RKO (cell line): ENCODE measurements around the gene MAP3K2.
"Not testable (repeated sequence)": the region's sequence is repeated elsewhere in the genome, so short reads cannot be mapped to it uniquely, and the experiment has no call there.

Experiments
- DNase-seq: peaks from one replicate; pipeline ENCODE4 v3.0.0-alpha.2; 2016; ENCODE audit warnings: low spot score

MAP3K2 gene

GRCh38 chr2:127420039-127420864 is 32.5 kb upstream of the MAP3K2 start:
- no peak for DNase-seq

GRCh38 chr2:127419448-127420038 is 31.8 kb upstream of the MAP3K2 start:
- DNase-seq, result no peak

- no peak for DNase-seq
Measured at GRCh38 chr2:127419112-127419430, 31.3 kb upstream of the MAP3K2 start.

- no peak for DNase-seq
Measured at GRCh38 chr2:127418300-127419111, 30.7 kb upstream of the MAP3K2 start, which contains the start of gene PROC. Gene PROC (plus strand): TSS chr2:127418427. CDS start chr2:127419943, 1,516 bp downstream.

GRCh38 chr2:127417406-127417805 is 29.6 kb upstream of the MAP3K2 start:
- DNase-seq, result no peak

- no peak for DNase-seq
Measured at GRCh38 chr2:127416506-127417001, 28.8 kb upstream of the MAP3K2 start.

DNA sequence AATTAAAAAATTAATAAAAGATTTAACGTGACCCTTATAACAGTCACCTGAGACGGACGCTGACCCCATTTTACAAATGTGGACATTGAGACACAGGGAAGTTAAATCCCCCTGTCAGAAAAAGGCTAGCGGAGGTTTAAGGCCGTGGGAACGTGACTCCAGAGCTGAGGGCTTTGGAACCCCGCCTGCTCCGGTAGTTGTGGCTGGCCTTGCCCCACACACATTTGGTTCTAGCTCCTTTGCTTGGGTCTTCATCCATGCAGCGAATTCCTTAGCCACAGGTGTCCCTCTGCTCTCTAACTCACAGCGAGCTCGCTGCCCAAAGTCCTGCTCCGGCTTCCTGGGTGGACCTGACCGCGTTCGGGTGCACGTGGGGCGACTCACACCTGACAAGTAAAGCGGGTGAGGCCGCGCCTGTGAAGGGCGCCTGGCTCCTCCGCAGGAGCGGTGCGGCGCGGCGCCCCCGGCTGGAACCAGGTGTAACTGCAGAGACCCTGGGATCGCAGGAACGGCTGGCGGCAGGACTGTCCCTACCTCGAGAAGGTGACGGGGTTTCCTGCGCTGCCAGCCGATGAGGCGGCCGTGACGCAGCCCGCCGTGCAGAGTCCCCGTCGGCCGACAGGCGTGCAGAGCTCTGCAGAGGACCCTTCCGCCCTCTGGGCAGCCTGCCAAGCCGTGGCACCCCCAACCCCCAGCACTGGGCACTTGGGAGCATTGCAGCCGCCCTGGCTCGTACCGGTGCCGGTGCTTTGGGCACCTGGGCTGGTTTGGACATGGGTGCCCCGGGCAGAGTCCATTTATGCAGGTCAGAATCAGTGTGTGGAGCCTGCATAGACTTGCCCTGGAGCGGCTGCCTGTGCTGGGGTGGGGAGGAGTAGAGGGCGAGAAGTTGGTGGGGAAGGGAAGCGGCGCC is 28.1 kb upstream of the MAP3K2 start:
- DNase-seq, result no peak

DNA sequence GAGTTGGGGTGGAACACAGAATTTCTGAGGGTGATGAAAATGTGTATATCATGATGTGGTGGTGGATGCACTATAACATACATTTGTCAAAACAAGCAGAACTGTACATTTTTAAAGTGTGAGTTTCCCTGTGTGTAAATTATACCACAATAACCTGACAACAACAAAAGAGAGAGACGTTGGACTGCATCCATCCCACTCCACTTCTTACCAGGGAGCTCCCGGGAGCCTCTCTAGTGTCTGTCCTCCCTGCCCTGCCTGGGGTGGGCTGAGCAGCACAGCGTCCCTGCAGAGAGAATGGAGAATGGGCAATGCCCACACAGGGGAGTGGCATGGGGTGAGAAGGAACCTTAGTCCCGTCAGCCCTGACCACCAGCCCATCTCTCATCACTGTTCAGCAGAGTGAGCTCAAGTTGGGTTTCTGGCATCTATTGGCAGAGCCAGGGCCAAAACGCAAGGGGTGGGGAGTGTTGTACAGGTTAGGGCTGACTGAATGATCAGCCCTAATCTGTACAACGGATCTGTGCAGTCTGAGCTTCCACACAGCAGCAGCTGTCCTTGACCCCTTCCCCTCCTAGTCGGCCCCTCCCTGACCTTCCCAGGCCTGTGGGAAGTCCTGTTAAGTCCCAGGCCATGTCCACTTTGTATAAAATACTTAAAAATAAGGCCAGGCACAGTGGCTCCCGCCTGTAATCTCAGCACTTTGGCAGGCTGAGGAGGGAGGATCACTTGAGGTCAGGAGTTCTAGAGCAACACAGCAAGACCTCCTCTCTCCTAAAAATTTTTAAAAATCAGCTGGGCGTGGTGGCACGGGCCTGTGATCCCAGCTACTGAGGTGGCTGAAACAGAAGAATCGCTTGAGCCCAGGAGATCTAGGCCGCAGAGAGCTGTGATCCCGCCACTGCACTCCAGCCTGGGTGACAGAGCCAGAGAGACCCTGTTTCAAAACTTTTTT is 27.1 kb upstream of the MAP3K2 start:
- DNase-seq, result no peak

DNA sequence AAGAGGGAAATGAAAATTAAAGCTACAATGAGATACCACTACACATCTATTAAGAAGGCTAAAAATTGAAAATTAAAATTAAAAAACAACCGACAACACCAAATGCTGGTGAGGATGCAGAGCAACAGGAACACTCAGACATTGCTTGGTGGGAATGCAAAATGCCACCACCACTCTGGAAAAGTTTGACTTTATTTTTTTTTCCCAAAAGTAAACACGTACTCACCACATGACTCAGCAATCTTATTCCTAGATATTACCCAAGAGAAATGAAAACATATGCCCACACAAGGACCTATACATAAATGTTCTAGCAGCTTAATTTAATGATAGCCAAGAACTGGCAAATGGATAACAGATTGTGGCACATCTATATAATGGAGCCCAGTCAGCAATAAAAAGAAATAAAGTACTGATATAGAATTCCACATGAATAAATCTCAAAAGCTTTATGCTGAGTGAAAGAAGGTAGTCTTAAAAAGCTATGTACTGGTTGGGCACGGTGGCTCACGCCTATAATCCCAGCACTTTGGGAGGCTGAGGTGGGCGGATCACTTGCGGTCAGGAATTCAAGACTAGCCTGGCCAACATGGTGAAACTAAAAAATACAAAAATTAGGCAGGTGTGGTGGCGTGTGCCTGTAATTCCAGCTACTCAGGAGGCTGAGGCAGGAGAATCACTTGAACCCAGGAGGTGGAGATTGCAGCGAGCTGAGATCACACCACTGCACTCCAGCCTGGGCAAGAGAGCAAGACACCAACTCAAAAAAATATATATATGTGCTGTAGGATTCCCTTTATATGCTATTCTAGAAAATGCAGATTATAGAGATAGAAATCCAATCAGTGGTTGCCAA is 26.2 kb upstream of the MAP3K2 start:
- DNase-seq, result peak; percentile 12

GRCh38 chr2:127413200-127413599 is 25.4 kb upstream of the MAP3K2 start:
- DNase-seq, result no peak

DNA sequence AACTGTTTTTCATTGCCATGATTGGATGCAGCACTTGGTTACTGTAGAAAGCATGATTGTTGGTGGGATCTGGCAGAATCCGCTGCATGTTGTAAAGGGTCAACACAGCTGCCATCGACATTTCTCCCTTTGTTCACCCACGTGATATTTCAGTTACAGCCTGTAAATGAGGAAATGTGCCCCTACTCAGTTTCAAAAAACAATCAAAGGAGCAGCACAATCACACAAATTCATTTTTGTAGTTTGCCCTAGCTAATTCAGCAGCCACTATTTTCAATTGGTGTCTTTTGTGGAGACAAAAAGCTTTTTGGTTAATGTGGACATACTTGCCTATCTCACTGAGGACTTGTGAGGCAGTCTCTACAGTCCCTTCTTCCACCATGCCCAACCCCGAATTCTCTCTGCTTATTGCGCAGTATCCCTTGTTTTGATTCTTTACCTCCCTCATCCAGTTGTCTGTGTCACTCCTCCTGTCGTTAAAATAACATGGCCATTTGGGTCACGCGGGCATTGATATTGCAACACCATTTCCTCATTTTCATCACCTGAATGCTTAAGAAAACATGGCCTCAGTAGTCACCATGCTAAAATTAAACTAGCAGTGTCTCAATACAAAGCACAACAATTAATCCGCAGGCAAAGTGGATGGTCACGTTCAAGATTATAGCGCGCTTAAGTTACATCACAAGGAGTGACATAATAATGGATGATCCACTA is 24.0 kb upstream of the MAP3K2 start:
- no peak for DNase-seq

GRCh38 chr2:127410871-127411652 is 23.3 kb upstream of the MAP3K2 start:
- no peak for DNase-seq

- DNase-seq, result not testable (repeated sequence)
Measured at GRCh38 chr2:127409716-127410115, 21.9 kb upstream of the MAP3K2 start.

DNA sequence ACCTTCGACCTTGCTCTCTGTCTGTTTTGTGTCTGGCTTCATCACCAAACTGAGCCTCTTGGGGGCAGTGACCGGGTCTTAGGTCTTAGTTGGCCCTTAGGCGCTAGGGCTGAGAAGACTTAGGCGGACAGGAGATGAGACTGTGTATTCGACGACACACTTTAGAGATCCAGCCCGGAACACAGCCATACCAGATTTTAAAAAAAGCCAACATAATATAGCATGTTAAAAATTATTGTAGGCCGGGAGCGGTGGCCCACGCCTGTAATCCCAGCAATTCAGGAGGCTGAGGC is 21.0 kb upstream of the MAP3K2 start:
- DNase-seq, result no peak

DNA sequence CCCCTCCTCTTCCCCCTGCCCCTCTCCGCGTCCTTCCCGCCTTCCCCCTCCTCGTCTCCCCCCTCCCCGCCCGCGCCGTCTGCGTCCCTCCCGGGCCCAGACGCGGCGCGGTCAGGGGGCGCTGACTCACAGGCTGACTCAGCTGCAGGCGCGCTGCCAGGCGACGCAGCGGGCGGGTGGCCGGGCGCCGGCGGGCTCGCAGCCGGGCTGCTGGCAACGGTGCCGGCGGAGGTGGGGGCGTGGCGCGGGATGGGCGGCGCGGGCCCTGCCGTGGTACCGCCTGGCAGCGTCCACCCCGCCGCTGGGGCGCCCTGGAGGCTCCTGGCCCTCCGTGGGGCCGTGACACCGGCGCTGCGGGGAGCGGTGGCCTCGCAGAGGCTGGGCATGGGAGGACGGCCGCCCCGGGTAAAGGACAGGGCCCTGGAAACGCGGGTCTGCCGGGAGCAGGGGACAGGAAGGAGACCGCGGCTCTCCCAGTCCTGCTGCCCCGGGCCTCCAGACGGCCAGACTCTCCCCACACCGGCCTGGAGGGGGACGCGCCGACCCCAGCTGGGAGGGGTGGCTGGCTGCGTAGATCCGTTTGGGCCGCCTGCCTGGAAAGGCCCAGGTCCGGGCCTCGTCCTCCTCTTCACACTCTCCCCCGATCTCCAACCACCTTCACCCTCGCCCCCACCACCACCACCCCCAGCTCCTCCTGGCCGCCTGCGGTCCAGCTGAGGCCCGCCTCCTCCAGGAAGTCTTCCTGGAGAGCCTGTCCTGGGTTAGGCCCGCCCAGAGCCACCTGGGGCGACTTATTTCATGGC is 20.4 kb upstream of the MAP3K2 start:
- peak; percentile 81 for DNase-seq

DNA sequence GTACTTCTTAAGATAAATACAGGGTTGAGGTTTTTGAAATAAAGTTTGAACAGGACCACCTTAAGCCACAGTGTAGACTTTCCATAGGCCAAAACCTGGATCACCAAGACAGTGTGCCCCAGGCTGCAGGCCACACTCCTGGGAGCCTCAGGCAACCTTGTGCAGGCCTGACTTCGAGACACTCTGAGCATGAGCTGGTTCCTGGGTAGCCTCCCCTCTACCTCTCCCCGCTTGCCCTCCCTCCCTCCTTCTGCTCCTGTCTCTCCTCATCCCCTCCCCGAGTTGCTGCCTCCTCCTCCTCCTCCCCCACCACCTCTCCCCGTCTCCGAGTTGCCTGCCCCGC is 19.9 kb upstream of the MAP3K2 start:
- DNase-seq, result peak; percentile 36

DNA sequence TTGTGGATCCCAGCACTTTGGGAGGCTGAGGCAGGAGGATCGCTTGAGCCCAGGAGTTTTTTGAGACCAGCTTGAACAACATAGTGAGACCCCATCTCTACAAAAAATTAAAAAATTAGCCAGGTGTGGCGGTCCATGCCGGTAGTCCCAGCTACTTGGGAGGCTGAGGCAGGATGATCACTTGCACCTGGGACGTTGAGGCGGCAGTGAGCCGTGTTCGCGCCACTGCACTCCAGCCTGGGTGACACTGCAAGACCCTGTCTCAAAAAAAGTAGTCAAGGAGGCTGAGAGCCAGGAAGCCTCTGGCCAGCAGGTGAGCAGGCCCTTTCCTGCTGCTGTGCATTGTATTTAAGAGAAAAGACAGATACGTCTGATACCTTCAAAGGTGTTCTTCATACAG is 19.3 kb upstream of the MAP3K2 start:
- no peak for DNase-seq

DNA sequence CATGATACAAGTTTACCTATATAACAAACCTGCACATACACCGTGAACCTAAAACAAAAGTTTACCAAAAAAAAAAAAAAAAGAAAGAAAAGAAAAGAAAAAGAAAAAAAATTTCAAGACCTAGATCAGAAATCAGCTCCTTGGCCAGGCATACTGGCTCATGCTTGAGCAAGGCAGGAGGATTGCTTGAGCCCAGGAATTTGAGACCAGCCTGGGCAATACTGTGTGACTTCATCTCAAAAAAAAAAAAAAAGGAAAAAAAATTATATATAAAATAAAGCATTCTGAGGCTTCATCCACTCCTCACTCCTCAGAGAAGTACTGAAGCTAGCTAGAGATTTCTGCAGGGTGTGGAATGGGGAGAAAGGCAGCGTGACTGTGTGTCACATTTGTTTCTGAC is 18.7 kb upstream of the MAP3K2 start:
- DNase-seq, result no peak
